ENCODE data around the gene IL34. TPM values are rescaled to one million over a fixed set of nuclear protein-coding genes. Genes with fewer than 3 reads are reported as not detected.

The IL34 gene
- total RNA-seq, 3 donors from 2014 or later (not counting 1 experiment from before 2014, with no cell fraction given), result 0.48 to 0.54 TPM; not detected in 1

DNA sequence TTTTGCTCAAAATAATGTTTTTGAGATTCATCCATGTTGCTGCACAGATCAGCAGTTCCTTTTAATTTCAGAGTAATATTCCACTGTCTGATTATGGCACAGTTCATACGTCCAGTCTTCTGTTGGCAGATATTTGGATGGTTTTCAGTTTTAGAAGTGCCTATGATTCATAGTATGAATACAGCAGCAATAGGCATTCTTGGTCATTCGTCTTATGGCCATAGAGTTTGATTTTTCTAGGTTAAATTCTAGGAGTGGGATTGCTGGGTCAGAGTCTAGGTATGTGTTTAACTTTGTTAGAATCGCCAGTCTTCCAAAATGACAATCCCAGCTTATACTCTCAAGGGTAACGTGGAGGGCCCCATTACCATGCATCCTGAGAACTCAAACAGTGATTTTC, 11.5 kb upstream of the IL34 start:
- Histone ChIP-seq H3K36me3 (ENCODE audit: control insufficient read depth, insufficient read depth, low read length) (no peaks in the 10 kb centered on the region), H3K4me3 (ENCODE audit: low read length) (no peak overlapping the region), H3K27ac (ENCODE audit: low read length) (no peak overlapping the region), H3K27me3 (ENCODE audit: control insufficient read depth, insufficient read depth, low read length) (no peaks in the 10 kb centered on the region), H3K4me1 (ENCODE audit: control insufficient read depth, insufficient read depth, low read length) (no peaks in the 10 kb centered on the region), H3K9me3 (ENCODE audit: control insufficient read depth, insufficient read depth, low read length) (peaks cover 4% of the 10 kb centered on the region)
- no peak overlapping the region for H3K4me3 Mint-ChIP-seq
- no peak for ATAC-seq
- no peaks in the 10 kb centered on the region for H3K36me3 Mint-ChIP-seq
- no peak overlapping the region for H3K27ac Mint-ChIP-seq
- intact Hi-C loops (cut with micrococcal nuclease), result no loop called here
- DNase-seq, result no peak
- H3K4me1 Mint-ChIP-seq, result no peaks in the 10 kb centered on the region
- no peaks in the 10 kb centered on the region for H3K9me3 Mint-ChIP-seq
- H3K27me3 Mint-ChIP-seq (ENCODE audit: low read depth in 2 of 2), result peaks cover 3 to 6% of the 10 kb centered on the region in 2 donors
- TF ChIP-seq, protein P1, sequence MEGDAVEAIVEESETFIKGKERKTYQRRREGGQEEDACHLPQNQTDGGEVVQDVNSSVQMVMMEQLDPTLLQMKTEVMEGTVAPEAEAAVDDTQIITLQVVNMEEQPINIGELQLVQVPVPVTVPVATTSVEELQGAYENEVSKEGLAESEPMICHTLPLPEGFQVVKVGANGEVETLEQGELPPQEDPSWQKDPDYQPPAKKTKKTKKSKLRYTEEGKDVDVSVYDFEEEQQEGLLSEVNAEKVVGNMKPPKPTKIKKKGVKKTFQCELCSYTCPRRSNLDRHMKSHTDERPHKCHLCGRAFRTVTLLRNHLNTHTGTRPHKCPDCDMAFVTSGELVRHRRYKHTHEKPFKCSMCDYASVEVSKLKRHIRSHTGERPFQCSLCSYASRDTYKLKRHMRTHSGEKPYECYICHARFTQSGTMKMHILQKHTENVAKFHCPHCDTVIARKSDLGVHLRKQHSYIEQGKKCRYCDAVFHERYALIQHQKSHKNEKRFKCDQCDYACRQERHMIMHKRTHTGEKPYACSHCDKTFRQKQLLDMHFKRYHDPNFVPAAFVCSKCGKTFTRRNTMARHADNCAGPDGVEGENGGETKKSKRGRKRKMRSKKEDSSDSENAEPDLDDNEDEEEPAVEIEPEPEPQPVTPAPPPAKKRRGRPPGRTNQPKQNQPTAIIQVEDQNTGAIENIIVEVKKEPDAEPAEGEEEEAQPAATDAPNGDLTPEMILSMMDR (IDR thresholded peaks at IDR 0.05), result no peak
- 83% methylated on average over 3 of the region's 4 CpGs for WGBS (ENCODE audit: insufficient coverage)

DNA sequence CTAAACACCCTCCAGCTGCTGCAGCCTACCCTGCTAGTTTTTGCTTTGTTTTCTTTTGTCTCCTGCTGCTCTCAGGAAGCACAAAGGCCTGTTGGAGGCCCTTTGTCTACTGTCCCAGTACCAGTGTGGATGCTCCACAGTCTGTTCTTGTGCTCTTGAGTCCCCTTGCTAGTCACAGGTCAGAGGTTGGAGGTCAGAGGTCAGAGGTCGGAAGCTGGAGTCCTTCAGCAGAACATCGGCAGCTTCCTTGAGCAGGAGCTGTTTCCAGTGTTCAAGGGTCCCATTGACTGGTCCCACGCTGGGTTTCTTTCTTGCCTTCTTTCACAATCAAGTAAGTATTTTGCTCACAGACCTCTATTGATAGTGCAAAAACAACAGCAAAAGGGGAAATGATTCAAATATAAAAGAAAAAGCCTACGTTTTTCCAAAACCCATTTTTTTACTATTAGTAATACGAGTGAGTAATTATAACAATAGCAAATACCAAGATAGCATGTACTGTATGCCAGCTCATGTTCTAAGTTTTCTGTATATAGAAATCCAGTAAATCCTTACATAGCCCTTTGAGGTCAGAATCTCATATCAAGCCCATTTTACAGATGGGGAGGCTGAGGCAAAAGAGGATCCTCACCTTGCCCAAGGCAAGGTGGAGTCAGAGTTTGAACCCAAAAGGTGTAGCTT, 10.9 kb upstream of the IL34 start:
- H3K27ac ChIP-seq (ENCODE audit: low read length), result no peak overlapping the region
- ATAC-seq, result no peak
- H3K4me1 Mint-ChIP-seq, result no peaks in the 10 kb centered on the region
- no peak overlapping the region for H3K27ac Mint-ChIP-seq
- H3K36me3 ChIP-seq (ENCODE audit: control insufficient read depth, insufficient read depth, low read length), result no peaks in the 10 kb centered on the region
- H3K4me3 ChIP-seq (ENCODE audit: low read length), result no peak overlapping the region
- TF ChIP-seq, protein P1 (IDR thresholded peaks at IDR 0.05), result no peak
- H3K9me3 Mint-ChIP-seq, result no peaks in the 10 kb centered on the region
- intact Hi-C loops (cut with micrococcal nuclease), result no loop called here
- H3K27me3 Mint-ChIP-seq (ENCODE audit: low read depth in 2 of 2), result peaks cover 3 to 6% of the 10 kb centered on the region in 2 donors
- no peak for DNase-seq
- WGBS (ENCODE audit: insufficient coverage), result 86% methylated on average over 3 of the region's 5 CpGs
- no peaks in the 10 kb centered on the region for H3K36me3 Mint-ChIP-seq
- no peaks in the 10 kb centered on the region for H3K4me1 ChIP-seq (ENCODE audit: control insufficient read depth, insufficient read depth, low read length)
- H3K9me3 ChIP-seq (ENCODE audit: control insufficient read depth, insufficient read depth, low read length), result peaks cover 4% of the 10 kb centered on the region
- no peak overlapping the region for H3K4me3 Mint-ChIP-seq
- H3K27me3 ChIP-seq (ENCODE audit: control insufficient read depth, insufficient read depth, low read length), result no peaks in the 10 kb centered on the region

DNA sequence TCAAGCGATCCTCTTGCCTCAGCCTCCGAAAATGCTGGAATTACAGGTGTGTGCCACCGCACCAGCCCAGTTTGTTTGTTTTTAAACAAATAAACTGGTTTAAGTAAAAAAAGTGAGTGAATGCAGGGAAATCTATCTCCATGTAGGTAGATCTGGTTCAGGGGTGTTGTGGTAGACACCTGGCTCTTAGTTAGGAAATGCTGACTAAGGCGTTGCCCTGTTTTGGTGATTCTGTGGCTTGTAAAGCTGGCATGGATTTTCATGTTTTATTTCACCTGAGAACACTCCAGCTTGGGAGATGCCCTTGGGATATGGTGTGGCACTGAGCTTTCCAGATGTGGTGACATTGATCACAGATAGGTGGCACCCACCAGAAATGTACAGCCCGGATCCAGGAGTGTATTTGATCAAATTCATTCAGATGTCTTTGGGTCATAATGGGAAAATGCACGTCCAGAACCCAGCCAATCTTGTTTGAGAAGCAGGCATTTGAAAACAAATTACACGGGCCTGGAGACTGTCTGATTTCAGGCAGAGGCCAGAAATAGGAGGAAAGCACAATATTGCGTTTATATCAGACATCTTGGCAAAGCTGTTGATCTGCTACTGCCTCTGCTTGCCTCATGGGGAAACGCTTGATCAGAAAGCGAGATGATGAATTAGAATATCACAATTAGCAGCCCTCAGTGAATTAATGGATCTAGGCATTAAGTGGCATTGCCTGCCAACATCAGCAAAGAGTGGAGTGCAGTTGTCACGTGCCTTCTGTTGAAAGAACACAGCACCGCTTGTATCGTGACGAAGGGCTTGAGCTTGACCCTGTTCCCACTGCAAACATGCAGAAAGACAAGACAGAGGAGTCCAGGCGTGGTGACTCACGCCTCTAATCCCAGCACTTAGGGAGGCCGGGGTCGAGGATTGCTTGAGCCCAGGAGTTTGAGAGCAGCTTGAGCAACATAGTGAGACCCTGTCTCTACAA, 7.3 kb upstream of the IL34 start:
- H3K9me3 ChIP-seq (ENCODE audit: control insufficient read depth, insufficient read depth, low read length), result no peaks in the 10 kb centered on the region
- intact Hi-C loops (cut with micrococcal nuclease), result no loop called here
- H3K27ac ChIP-seq (ENCODE audit: low read length), result no peak overlapping the region
- H3K4me3 ChIP-seq (ENCODE audit: low read length), result no peak overlapping the region
- DNase-seq (no peak), ATAC-seq (no peak)
- no peaks in the 10 kb centered on the region for H3K36me3 ChIP-seq (ENCODE audit: control insufficient read depth, insufficient read depth, low read length)
- no peak overlapping the region for H3K27ac Mint-ChIP-seq
- no peaks in the 10 kb centered on the region for H3K27me3 ChIP-seq (ENCODE audit: control insufficient read depth, insufficient read depth, low read length)
- no peaks in the 10 kb centered on the region for H3K36me3 Mint-ChIP-seq
- peaks cover 0 to 4% of the 10 kb centered on the region in 2 donors for H3K27me3 Mint-ChIP-seq (ENCODE audit: low read depth in 2 of 2)
- H3K4me3 Mint-ChIP-seq, result no peak overlapping the region
- H3K9me3 Mint-ChIP-seq, result no peaks in the 10 kb centered on the region
- H3K4me1 Mint-ChIP-seq, result no peaks in the 10 kb centered on the region
- H3K4me1 ChIP-seq (ENCODE audit: control insufficient read depth, insufficient read depth, low read length), result no peaks in the 10 kb centered on the region
- 89% methylated on average over 18 of the region's 18 CpGs for WGBS (ENCODE audit: insufficient coverage)
- TF ChIP-seq, protein P1 (IDR thresholded peaks at IDR 0.05), result no peak

Measured in natural killer cell (primary cell).